ENCODE measurements around the gene NFKB1.
"Not testable (repeated sequence)": the region's sequence is repeated elsewhere in the genome, so short reads cannot be mapped to it uniquely, and the experiment has no call there.

NFKB1 gene

GRCh38 chr4:102560571-102561341 is 59.6 kb downstream of the NFKB1 start:
- no peak overlapping the region for H3K4me3 ChIP-seq (ENCODE audit: low read depth, low read length)

GRCh38 chr4:102563000-102563399 is 61.8 kb downstream of the NFKB1 start:
- no peak overlapping the region for H3K4me3 ChIP-seq (ENCODE audit: low read depth, low read length)

GRCh38 chr4:102564399-102565059 is 63.4 kb downstream of the NFKB1 start:
- no peak overlapping the region for H3K4me3 ChIP-seq (ENCODE audit: low read depth, low read length)

DNA sequence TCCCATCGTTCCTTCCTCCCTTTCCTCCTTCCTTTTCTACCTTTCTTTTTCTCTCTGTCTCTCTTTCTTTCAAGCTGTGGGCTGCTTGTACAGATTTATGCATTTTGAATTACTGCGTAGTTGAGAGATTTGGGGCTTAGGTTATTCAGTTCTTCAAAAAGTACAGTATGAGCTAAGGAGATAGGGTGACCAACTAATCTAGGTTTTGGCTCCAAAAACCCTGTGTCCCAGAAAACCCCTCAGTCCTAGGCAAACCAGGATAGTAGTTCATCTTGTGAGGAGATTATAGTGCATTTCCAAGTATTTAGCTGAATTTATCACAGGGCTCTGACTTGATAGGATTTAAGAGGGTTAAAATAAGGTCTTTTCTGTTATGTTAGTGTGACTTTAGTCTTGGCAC is 64.5 kb downstream of the NFKB1 start:
- H3K4me3 ChIP-seq (ENCODE audit: low read depth, low read length), result no peak overlapping the region

DNA sequence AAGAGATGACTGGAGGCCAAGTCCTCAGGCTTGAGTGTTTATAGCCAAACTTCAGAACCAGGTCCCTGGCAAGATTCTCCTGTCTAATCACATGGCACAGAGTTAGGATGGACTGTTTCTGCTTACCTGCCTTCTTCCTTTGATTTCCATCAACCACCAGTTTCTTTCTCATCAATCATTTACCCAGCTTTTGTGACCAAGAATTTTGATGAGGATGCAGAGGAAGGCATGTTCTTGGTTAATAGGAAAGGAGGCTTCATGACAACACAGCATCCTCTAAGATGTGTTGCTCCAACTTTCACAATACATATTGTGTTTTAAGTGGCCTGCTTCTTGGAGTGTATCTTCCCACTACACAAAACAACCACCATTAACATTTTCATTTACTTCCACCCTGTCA is 65.3 kb downstream of the NFKB1 start:
- no peak overlapping the region for H3K4me3 ChIP-seq (ENCODE audit: low read depth, low read length)

- H3K4me3 ChIP-seq (ENCODE audit: low read depth, low read length), result no peak overlapping the region
Measured at GRCh38 chr4:102567427-102567826, 66.3 kb downstream of the NFKB1 start.

GRCh38 chr4:102569200-102569599 is 68.0 kb downstream of the NFKB1 start:
- no peak overlapping the region for H3K4me3 ChIP-seq (ENCODE audit: low read depth, low read length)

GRCh38 chr4:102570211-102570610 is 69.1 kb downstream of the NFKB1 start:
- H3K4me3 ChIP-seq (ENCODE audit: low read depth, low read length), result not testable (repeated sequence)

- no peak overlapping the region for H3K4me3 ChIP-seq (ENCODE audit: low read depth, low read length)
Measured at GRCh38 chr4:102572452-102572851, 71.3 kb downstream of the NFKB1 start.

- H3K4me3 ChIP-seq (ENCODE audit: low read depth, low read length), result no peak overlapping the region
Measured at GRCh38 chr4:102574317-102574716, 73.2 kb downstream of the NFKB1 start.

- H3K4me3 ChIP-seq (ENCODE audit: low read depth, low read length), result no peak overlapping the region
Measured at GRCh38 chr4:102575369-102576129, 74.4 kb downstream of the NFKB1 start.

- no peak overlapping the region for H3K4me3 ChIP-seq (ENCODE audit: low read depth, low read length)
Measured at GRCh38 chr4:102578270-102578669, 77.1 kb downstream of the NFKB1 start.

DNA sequence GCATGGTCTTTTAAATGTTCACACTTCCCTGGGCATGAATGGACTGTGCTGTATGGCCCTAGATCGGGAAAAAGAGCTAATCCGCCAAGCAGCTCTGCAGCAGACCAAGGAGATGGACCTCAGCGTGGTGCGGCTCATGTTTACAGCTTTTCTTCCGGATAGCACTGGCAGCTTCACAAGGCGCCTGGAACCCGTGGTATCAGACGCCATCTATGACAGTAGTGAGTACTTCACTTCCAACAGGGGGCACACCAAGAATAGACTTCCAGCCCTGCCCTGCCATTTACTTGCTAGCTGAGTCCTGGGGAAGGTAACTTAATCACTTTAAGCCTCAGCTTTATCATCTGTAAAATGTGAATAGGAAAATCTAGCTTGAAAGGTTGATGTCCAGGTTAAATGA is 77.7 kb downstream of the NFKB1 start:
- no peak overlapping the region for H3K4me3 ChIP-seq (ENCODE audit: low read depth, low read length)

- H3K4me3 ChIP-seq (ENCODE audit: low read depth, low read length), result no peak overlapping the region
Measured at GRCh38 chr4:102579794-102580462, 78.8 kb downstream of the NFKB1 start.

DNA sequence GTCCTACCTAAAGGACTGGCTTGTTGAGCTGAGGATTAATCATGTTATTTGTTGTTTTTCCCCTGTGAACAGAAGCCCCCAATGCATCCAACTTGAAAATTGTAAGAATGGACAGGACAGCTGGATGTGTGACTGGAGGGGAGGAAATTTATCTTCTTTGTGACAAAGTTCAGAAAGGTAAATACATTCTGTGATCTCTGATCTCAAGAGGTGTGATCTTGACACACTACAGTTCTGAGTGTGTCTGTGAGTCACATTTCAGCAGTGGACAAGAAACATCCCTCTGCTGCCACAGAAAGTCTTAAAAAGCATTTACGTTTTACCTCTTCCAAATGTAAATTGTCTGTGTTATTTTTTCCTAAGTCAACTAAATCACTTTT is 79.3 kb downstream of the NFKB1 start:
- no peak overlapping the region for H3K4me3 ChIP-seq (ENCODE audit: low read depth, low read length)

DNA sequence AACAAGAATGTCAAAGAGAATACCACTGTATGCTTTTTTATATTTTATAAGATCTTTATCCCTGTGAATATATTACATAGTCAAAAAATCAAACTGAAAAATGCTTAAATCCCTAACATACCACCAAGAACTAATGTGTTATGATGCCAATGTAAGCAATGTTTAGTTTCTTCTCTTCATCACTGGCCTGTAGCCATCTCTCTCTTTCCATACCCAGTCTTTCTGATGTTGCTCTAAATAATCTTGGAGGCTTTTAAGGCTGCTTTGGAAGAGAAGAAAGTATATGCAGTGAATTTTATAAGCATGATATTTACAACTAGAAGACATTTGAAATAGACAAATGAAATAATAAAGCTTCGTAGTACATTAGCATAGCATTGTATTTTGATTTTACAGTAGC is 82.9 kb downstream of the NFKB1 start:
- H3K4me3 ChIP-seq (ENCODE audit: low read depth, low read length), result no peak overlapping the region

GRCh38 chr4:102585329-102585728 is 84.2 kb downstream of the NFKB1 start:
- H3K4me3 ChIP-seq (ENCODE audit: low read depth, low read length), result no peak overlapping the region

- no peak overlapping the region for H3K4me3 ChIP-seq (ENCODE audit: low read depth, low read length)
Measured at GRCh38 chr4:102586002-102586643, 85.0 kb downstream of the NFKB1 start.

DNA sequence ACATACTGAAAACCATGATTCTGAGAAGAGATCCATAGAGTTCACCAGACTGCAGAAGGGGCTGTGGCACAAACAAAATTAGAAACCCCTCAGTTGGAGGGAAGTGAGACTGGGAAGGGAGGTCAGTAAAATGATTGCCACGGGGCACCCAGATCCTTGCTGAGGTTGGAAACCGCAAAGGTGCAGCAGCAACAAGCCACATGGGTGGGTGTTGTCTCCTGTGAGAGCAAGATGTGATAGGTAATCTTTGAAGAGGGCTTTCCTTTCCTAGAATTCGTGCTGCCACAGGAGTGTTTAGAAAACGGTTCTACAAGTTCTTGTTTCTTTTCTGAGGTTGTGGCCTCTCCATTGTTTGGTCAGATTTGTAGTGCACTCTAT is 85.5 kb downstream of the NFKB1 start:
- no peak overlapping the region for H3K4me3 ChIP-seq (ENCODE audit: low read depth, low read length)

DNA sequence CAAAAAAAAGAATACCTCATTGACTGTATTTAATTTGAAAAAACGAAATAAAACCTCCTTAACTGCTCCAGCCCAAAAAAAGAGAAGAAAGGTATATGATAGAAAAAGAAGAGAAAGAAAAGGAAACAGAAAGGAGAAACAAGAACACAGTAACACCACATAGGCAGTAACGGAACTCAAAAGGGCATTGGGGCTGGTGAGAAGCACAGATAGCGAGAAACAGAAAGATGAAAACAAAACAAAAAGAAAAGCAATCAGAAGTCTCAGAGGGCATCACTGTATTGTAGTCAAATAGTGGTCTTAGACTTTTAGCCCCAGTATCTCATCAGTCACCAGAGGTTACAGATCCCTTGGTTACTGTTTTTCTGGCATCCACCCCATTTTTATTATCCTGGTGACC is 88.6 kb downstream of the NFKB1 start:
- no peak overlapping the region for H3K4me3 ChIP-seq (ENCODE audit: low read depth, low read length)

DNA sequence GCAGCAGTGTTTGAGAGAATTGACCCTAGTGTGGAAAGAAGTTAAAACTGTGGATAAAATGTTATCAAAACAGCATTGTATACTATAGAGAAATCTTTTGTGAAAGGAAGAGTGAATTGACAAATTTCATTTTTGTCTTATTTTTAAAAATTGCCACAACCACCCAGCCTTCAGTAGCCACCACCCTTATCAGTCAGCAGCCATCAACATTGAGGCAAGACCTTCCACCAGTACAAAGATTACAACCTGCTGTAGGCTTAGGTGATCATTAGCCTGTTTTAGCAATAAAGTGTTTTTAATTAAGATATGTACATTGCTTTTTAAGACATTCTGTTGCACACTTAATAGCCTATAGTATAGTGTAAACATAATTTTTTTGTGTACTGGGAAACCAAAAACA is 91.1 kb downstream of the NFKB1 start:
- no peak overlapping the region for H3K4me3 ChIP-seq (ENCODE audit: low read depth, low read length)
